Spleen (tissue), 7 donors: ENCODE results near the gene CNP.

Experiments
- POLR2A ChIP-seq, 3 donors: fragments of 450-650 bp; IDR thresholded peaks; one replicate each; pipeline ENCODE4 v1.5.1; 2017; ENCODE audit warnings: antibody characterized with exemption in 3 of 3, mild to moderate bottlenecking in 1 of 3
- POLR2AphosphoS5 ChIP-seq, 3 donors: sonication (generic); formaldehyde crosslinking; IDR thresholded peaks; one replicate each; pipeline ENCODE4 v1.5.1; 2017; ENCODE audit warnings: antibody characterized with exemption in 3 of 3
- TF ChIP-seq, protein P1 (sequence below), 11 experiments: fragments of 200-600 bp in 7 of 11; fragments of 450-650 bp in 4 of 11; sonication (generic) in 4 of 11; IDR thresholded peaks in 8 of 11; conservative IDR thresholded peaks in 3 of 11; 1 replicate in 7 of 11; 2 replicates in 4 of 11; pipeline versions ENCODE4 v1.4.0 to v1.8.0; 2016 to 2021; ENCODE audit warnings: antibody characterized with exemption in 11 of 11, inconsistent platforms in 4 of 11, mild to moderate bottlenecking in 1 of 11
- donor health status: DM: no; HTN: no; CAD: no; lungs with moderate emphysema.
- donor health status: DM: no; HTN: no; CAD: no.
- donor health status: DM: no; HTN: no; CAD: no.

DNA sequence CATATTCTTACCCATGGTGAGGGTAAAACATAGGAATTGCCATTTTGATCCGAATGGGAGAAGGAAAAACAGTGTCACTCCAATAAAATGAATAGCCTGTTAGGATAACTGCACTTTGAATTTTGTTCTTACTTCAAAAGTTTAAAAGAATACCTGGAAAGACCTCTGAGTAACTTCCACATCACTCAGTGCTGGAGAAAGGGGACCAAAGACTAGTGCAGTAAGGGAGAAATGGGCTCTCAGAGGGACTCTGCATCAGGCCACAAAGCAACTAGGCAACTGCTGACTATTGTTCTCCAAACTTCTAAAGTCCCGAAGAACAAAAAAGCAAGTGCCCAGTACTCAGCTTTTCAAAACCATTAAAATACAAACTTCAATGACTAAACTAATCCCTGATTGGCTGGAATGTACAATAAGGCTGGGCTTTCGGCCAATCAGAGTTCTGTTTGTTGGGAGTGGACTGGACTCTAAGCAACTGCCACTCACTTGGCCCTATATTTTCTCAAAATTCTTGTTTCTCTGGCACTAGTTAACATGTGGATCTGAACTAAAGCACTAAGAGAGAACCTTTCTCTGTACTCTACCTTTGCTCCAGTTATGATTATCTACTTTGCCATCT, 44.4 kb downstream of the CNP start:
- TF ChIP-seq, protein P1, sequence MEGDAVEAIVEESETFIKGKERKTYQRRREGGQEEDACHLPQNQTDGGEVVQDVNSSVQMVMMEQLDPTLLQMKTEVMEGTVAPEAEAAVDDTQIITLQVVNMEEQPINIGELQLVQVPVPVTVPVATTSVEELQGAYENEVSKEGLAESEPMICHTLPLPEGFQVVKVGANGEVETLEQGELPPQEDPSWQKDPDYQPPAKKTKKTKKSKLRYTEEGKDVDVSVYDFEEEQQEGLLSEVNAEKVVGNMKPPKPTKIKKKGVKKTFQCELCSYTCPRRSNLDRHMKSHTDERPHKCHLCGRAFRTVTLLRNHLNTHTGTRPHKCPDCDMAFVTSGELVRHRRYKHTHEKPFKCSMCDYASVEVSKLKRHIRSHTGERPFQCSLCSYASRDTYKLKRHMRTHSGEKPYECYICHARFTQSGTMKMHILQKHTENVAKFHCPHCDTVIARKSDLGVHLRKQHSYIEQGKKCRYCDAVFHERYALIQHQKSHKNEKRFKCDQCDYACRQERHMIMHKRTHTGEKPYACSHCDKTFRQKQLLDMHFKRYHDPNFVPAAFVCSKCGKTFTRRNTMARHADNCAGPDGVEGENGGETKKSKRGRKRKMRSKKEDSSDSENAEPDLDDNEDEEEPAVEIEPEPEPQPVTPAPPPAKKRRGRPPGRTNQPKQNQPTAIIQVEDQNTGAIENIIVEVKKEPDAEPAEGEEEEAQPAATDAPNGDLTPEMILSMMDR (IDR thresholded peaks at IDR 0.05 in 8 of 11, conservative IDR thresholded peaks at IDR 0.05 in 3 of 11) = no peak
- TF ChIP-seq POLR2AphosphoS5 (IDR thresholded peaks at IDR 0.05) (no peak), POLR2A (IDR thresholded peaks at IDR 0.05) (no peak)
